CD4-positive, alpha-beta T cell treated with Interleukin-6 for 4 hours (primary cell): ENCODE results near the gene MS4A2.
"Not testable (repeated sequence)": the region's sequence is repeated elsewhere in the genome, so short reads cannot be mapped to it uniquely, and the experiment has no call there.

Experiments
- DNase-seq: peaks from one replicate; pipeline ENCODE4 v3.0.0-alpha.2; 2020; ENCODE audit warnings: mixed read lengths

The MS4A2 gene

GRCh38 chr11:60104471-60105115, 16.1 kb downstream of the MS4A2 start:
- not testable (repeated sequence) for DNase-seq

- not testable (repeated sequence) for DNase-seq
Measured at GRCh38 chr11:60108631-60109030, 20.2 kb downstream of the MS4A2 start.

GRCh38 chr11:60111793-60112192, 23.3 kb downstream of the MS4A2 start:
- no peak for DNase-seq

GRCh38 chr11:60116996-60117790, 28.7 kb downstream of the MS4A2 start:
- DNase-seq = no peak

GRCh38 chr11:60118338-60118737, 29.9 kb downstream of the MS4A2 start:
- DNase-seq = no peak

- no peak for DNase-seq
Measured at GRCh38 chr11:60119710-60120109, 31.2 kb downstream of the MS4A2 start.

- DNase-seq = no peak
Measured at GRCh38 chr11:60121264-60121663, 32.8 kb downstream of the MS4A2 start.

GRCh38 chr11:60122414-60123036, 34.1 kb downstream of the MS4A2 start:
- DNase-seq = no peak

- DNase-seq = no peak
Measured at GRCh38 chr11:60124802-60125432, 36.5 kb downstream of the MS4A2 start.

GRCh38 chr11:60125956-60126585, 37.6 kb downstream of the MS4A2 start:
- no peak for DNase-seq

- DNase-seq = no peak
Measured at GRCh38 chr11:60127311-60127811, 38.9 kb downstream of the MS4A2 start.

- no peak for DNase-seq
Measured at GRCh38 chr11:60128376-60128775, 39.9 kb downstream of the MS4A2 start.

GRCh38 chr11:60128866-60129265, 40.4 kb downstream of the MS4A2 start:
- DNase-seq = not testable (repeated sequence)

GRCh38 chr11:60129853-60130252, 41.4 kb downstream of the MS4A2 start:
- DNase-seq = no peak

GRCh38 chr11:60130496-60130895, 42.0 kb downstream of the MS4A2 start:
- no peak for DNase-seq

GRCh38 chr11:60131912-60132311, 43.4 kb downstream of the MS4A2 start:
- no peak for DNase-seq

- no peak for DNase-seq
Measured at GRCh38 chr11:60133917-60134316, 45.5 kb downstream of the MS4A2 start.

GRCh38 chr11:60143768-60144167, 55.3 kb downstream of the MS4A2 start:
- no peak for DNase-seq

- DNase-seq = no peak
Measured at GRCh38 chr11:60145677-60146076, 57.2 kb downstream of the MS4A2 start.
